ENCODE results near the gene DCXR. TPM values are rescaled to one million over a fixed set of nuclear protein-coding genes. Genes with fewer than 3 reads are reported as not detected.

The DCXR gene
- total RNA-seq, 2 experiments from 2014 or later, result 132 to 147 TPM

DNA sequence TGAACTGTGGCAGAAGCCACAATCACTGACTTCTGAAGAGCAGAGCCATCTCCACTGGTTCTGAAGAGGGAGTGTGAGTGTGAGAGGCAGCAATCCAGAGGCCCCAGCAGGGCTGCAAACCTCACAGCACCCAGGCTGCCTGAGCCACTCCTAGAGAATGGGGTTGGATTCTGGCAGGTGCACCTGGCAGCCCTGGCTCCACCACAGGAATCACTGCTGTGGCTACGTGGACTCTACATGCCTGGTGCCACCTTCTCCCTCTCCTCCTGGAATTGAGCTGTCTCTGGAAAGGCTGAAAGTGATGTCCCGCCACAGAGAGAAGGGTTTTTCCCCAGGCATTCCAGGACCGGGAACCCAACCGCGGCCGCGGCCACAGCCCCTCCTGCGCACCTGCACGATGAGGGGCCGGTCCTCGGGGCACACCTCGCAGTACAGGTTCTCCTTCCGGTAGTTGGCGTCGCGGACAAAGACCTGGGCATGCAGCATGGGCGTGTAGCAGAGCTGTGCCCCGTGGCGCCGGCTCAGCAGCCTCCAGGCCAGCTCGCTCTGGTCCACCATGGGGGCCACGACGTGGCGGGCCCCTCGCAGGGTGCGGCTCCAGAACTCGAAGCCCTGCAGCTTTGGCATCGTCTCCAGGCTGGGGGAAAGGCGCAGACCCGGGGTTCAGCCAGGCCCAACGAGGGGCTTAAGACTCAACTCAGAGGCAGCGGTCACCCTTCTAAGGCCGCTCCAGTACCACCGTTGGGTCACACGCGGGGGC is 27.1 kb upstream of the DCXR start:
- POLR2A ChIA-PET, result interaction anchor here (1.0 kb wide), 1 partner anchor 38 kb away, joined by 3 read pairs; no protein-coding TSS in a partner anchor
- H3K79me2 ChIP-seq (ENCODE audit: insufficient read depth, low read depth, low read length), result peaks cover 18% of the 10 kb centered on the region; the same call in 1 of the 2 replicates
- no peaks in the 10 kb centered on the region for H3K9me2 ChIP-seq (ENCODE audit: insufficient read depth, low read length)
- DNase-seq (ENCODE audit: low spot score), result peak; percentile 65
- BruUV-seq (replicated peaks), result TSS peak; percentile 78
- TF ChIP-seq, protein P1, sequence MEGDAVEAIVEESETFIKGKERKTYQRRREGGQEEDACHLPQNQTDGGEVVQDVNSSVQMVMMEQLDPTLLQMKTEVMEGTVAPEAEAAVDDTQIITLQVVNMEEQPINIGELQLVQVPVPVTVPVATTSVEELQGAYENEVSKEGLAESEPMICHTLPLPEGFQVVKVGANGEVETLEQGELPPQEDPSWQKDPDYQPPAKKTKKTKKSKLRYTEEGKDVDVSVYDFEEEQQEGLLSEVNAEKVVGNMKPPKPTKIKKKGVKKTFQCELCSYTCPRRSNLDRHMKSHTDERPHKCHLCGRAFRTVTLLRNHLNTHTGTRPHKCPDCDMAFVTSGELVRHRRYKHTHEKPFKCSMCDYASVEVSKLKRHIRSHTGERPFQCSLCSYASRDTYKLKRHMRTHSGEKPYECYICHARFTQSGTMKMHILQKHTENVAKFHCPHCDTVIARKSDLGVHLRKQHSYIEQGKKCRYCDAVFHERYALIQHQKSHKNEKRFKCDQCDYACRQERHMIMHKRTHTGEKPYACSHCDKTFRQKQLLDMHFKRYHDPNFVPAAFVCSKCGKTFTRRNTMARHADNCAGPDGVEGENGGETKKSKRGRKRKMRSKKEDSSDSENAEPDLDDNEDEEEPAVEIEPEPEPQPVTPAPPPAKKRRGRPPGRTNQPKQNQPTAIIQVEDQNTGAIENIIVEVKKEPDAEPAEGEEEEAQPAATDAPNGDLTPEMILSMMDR (conservative IDR thresholded peaks at IDR 0.05; ENCODE audit: low read length), result no peak
- no peak for TF ChIP-seq EZH2phosphoT487 (IDR thresholded peaks at IDR 0.05; ENCODE audit: borderline replicate concordance, low read depth, low read length)
- H3K4me1 ChIP-seq (ENCODE audit: insufficient read depth, low read length, poor library complexity, severe bottlenecking), result peaks cover 19% of the 10 kb centered on the region
- CTCF ChIA-PET (ENCODE audit: unreplicated experiment), result interaction anchor here (0.9 kb wide), 1 partner anchor 27 kb away, joined by 3 read pairs; the partner anchor contains the start of gene DCXR
- peak overlapping the region; percentile 42 for H3K27ac ChIP-seq (ENCODE audit: low read depth, low read length, poor library complexity, severe bottlenecking)
- intact Hi-C loops (cut with micrococcal nuclease; ENCODE audit: unreplicated experiment), result no loop called here
- H4K20me1 ChIP-seq (ENCODE audit: insufficient read depth, low read length), result no peaks in the 10 kb centered on the region; the same call in 1 of the 2 replicates
- peak overlapping the region; percentile 96 for H3K4me2 ChIP-seq (ENCODE audit: low read length)
- no peak overlapping the region for H2AFZ ChIP-seq (ENCODE audit: low read length)
- H3K36me3 ChIP-seq (ENCODE audit: insufficient read depth, low read length), result peaks cover 46% of the 10 kb centered on the region
- peak overlapping the region; percentile 97 for H3K4me3 ChIP-seq (ENCODE audit: low read depth, low read length, poor library complexity, severe bottlenecking)
- no peaks in the 10 kb centered on the region for H3K9me3 ChIP-seq (ENCODE audit: low read length)

- Histone ChIP-seq H3K4me3 (ENCODE audit: low read depth, low read length, poor library complexity, severe bottlenecking) (peak overlapping the region; percentile 97), H3K9me2 (ENCODE audit: insufficient read depth, low read length) (no peaks in the 10 kb centered on the region), H3K79me2 (ENCODE audit: insufficient read depth, low read depth, low read length) (peaks cover 18% of the 10 kb centered on the region; the same call in 1 of the 2 replicates), H2AFZ (ENCODE audit: low read length) (no peak overlapping the region), H4K20me1 (ENCODE audit: insufficient read depth, low read length) (no peaks in the 10 kb centered on the region; the same call in 1 of the 2 replicates), H3K36me3 (ENCODE audit: insufficient read depth, low read length) (peaks cover 54% of the 10 kb centered on the region), H3K9me3 (ENCODE audit: low read length) (no peaks in the 10 kb centered on the region), H3K4me2 (ENCODE audit: low read length) (peak overlapping the region; percentile 96), H3K4me1 (ENCODE audit: insufficient read depth, low read length, poor library complexity, severe bottlenecking) (peaks cover 19% of the 10 kb centered on the region), H3K27ac (ENCODE audit: low read depth, low read length, poor library complexity, severe bottlenecking) (peak overlapping the region; percentile 42)
- no TSS peak for BruUV-seq (replicated peaks)
- POLR2A ChIA-PET, result interaction anchor here (1.0 kb wide), 1 partner anchor 38 kb away, joined by 3 read pairs; no protein-coding TSS in a partner anchor
- CTCF ChIA-PET (ENCODE audit: unreplicated experiment), result no interaction called here
- TF ChIP-seq, protein P1 (conservative IDR thresholded peaks at IDR 0.05; ENCODE audit: low read length), result no peak
- TF ChIP-seq EZH2phosphoT487 (IDR thresholded peaks at IDR 0.05; ENCODE audit: borderline replicate concordance, low read depth, low read length), result no peak
- no peak for DNase-seq (ENCODE audit: low spot score)
- intact Hi-C loops (cut with micrococcal nuclease; ENCODE audit: unreplicated experiment), result no loop called here
Measured at GRCh38 chr17:82063424-82064415, 26.2 kb upstream of the DCXR start.

All from OCI-LY7 (cell line).